ENCODE results near the gene POSTN. TPM values are rescaled to one million over a fixed set of nuclear protein-coding genes. Genes with fewer than 3 reads are reported as not detected.

POSTN gene
- total RNA-seq: 1,807 and 2,554 TPM in 2 replicates

DNA sequence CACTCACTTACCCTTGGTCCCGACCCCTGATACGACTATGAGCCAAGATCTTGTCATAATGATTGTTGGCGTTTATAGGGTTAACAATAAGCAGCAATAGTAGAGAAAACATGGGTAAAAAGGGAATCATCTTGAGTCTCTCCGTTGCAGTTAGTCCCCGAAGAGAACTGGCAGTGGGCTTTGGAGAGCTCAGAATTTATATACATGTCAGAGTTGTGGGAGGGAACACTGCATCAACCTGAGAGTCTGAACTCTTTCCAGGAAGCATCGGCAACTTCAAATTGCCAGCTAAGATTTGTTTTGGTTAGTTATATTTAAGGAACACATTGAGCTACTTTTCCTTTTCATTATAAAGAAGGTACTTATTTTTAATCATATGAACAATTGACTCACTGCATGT lies at the start of gene POSTN:
POSTN (minus strand) TSS at position 172 of the 400 bp plus-strand sequence; CDS start at position 130, 42 bp downstream.

Measured in cardiac atrium fibroblast (primary cell).